Activated B cell treated with CpG ODN at 0.5 μM for 24 hours (primary cell): ENCODE data around the gene HLCS. TPM values are rescaled to one million over a fixed set of nuclear protein-coding genes. Genes with fewer than 3 reads are reported as not detected.
A peak's percentile ranks its signal among the peaks of the same experiment; 100 is the strongest.

Experiments
- ATAC-seq: fragments of 200-7000 bp; cut with Tn5 transposase; one replicate; pipeline ENCODE4 v1.10.0; 2021; ENCODE audit warnings: low read depth, mild to moderate bottlenecking, moderate library complexity
- CTCF ChIA-PET: fragments of 350-600 bp; sonication (Branson Sonifier 250); formaldehyde crosslinking; loops from one replicate; lab custom pipeline; 2021; ENCODE audit warnings: antibody characterized with exemption; lab: Charles Lee
- POLR2A ChIA-PET: fragments of 350-600 bp; sonication (Branson Sonifier 250); formaldehyde crosslinking; loops from one replicate; lab custom pipeline; 2021; ENCODE audit warnings: antibody characterized with exemption; lab: Charles Lee
- DNase-seq: peaks from one replicate; pipeline ENCODE4 v3.0.0; 2022
- H3K27ac Mint-ChIP-seq: one replicate; pipeline ENCODE4 v1.8.0; 2020; ENCODE audit warnings: mixed read lengths
- H3K27me3 Mint-ChIP-seq: one replicate; pipeline ENCODE4 v1.8.0; 2021; ENCODE audit warnings: mixed read lengths
- H3K36me3 Mint-ChIP-seq: one replicate; pipeline ENCODE4 v1.8.0; 2021; ENCODE audit warnings: low read depth, mixed read lengths
- H3K4me1 Mint-ChIP-seq: one replicate; pipeline ENCODE4 v1.8.0; 2021; ENCODE audit warnings: mixed read lengths
- H3K4me3 Mint-ChIP-seq: one replicate; pipeline ENCODE4 v1.8.0; 2020; ENCODE audit warnings: mild to moderate bottlenecking, mixed read lengths
- H3K9me3 Mint-ChIP-seq: one replicate; pipeline ENCODE4 v1.8.0; 2020; ENCODE audit warnings: mixed read lengths
- intact Hi-C: fragments of 100-400 bp; cut with micrococcal nuclease; formaldehyde crosslinking; loops from one replicate; pipeline ENCODE4 v1.15.1; 2024
- total RNA-seq: library from RNA; stranded (reverse); gene quantifications from 2 replicates; pipeline ENCODE4 v1.2.3, GENCODE V29; 2022
- TF ChIP-seq, protein P1 (sequence below): fragments of 200-600 bp; IDR thresholded peaks from one replicate; pipeline ENCODE4 v1.8.0; 2022; ENCODE audit warnings: antibody characterized with exemption, mild to moderate bottlenecking

HLCS gene
- total RNA-seq, 1 donor from 2014 or later: 10.6 TPM

DNA sequence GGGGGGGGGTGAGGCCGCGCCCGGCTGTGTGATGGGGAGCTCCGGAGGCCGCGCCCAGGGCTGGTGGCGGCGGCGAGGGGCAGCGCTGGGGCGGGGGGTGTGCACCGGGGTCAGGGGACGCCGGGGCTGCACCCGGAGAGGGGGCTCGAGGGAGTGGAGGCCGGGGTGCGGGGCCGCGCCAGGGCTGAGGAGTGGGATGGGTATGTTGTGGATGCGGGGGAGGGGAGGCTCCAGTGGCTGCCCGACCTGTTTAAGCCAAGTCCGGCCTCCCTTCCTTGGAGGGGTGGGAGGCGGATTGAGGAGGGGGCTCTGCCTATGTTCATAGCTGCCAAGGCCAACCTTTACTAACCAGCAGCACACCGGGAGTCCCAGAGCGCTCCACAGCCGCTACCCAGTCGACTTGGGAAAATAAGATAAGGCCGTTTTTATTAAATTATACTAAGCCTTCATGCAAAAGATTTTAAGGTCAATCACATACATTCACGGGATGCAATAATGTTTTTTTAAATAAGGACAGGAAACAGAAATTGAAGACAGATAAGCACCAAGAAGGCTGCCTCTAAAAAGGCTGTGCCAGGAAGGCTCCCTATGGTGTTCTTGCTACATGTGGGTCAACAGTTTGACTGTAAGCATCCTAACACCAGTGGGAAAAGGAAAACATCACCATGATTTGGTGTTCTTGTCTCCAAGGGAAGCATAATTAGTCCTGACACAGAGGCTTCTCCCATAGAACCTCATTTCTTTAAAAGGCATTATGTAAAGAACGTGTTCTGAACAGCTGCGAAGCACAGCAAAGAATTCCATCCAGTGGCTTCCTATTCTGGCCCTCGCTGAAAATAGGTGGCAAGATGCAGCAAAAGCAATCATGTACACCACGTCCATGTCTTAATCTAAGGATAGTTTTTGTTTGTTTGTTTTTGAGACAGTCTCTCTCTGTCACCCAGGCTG, 626 bp upstream of the HLCS start:
- ATAC-seq (no peak), DNase-seq (no peak)
- peaks cover 20% of the 10 kb centered on the region for H3K4me1 Mint-ChIP-seq
- ChIA-PET POLR2A (interaction anchor here (2.2 to 2.7 kb wide), 2 partner anchors 10 to 22 kb away, joined by 15 to 16 read pairs; no protein-coding TSS in a partner anchor), CTCF (interaction anchor here (1.0 to 3.9 kb wide), 3 partner anchors 9 to 23 kb away, joined by 3 to 24 read pairs (median 16); no protein-coding TSS in a partner anchor)
- H3K36me3 Mint-ChIP-seq: no peaks in the 10 kb centered on the region
- H3K27ac Mint-ChIP-seq: peak overlapping the region; percentile 74
- H3K9me3 Mint-ChIP-seq: no peaks in the 10 kb centered on the region
- peak overlapping the region; percentile 81 for H3K4me3 Mint-ChIP-seq
- intact Hi-C loops: loop anchor here (1.0 to 5.0 kb wide), 6 partner anchors 22 to 595 kb away; partner anchors contain the start of genes DYRK1A, PIGP, TTC3 and VPS26C
- TF ChIP-seq, protein P1, sequence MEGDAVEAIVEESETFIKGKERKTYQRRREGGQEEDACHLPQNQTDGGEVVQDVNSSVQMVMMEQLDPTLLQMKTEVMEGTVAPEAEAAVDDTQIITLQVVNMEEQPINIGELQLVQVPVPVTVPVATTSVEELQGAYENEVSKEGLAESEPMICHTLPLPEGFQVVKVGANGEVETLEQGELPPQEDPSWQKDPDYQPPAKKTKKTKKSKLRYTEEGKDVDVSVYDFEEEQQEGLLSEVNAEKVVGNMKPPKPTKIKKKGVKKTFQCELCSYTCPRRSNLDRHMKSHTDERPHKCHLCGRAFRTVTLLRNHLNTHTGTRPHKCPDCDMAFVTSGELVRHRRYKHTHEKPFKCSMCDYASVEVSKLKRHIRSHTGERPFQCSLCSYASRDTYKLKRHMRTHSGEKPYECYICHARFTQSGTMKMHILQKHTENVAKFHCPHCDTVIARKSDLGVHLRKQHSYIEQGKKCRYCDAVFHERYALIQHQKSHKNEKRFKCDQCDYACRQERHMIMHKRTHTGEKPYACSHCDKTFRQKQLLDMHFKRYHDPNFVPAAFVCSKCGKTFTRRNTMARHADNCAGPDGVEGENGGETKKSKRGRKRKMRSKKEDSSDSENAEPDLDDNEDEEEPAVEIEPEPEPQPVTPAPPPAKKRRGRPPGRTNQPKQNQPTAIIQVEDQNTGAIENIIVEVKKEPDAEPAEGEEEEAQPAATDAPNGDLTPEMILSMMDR: no peak
- no peaks in the 10 kb centered on the region for H3K27me3 Mint-ChIP-seq

DNA sequence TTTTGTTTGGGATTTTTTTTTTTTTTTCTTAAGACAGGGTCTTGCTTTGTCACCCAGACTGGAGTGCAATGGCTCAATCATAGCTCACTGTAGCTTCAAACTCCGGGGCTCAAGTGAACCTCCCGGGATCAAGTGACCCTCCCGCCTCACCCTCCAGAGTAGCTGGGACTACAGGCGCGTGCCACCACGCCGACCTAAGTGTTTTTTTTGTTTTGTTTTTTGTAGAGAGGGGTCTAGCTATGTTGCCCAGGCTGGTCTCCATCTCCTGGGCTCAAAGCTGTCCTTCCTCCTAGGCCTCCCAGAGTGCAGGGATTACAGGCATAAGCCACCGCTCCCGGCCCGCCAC, 776 bp downstream of the HLCS start:
- ChIA-PET CTCF (interaction anchor here (1.5 to 3.9 kb wide), 3 partner anchors 11 to 25 kb away, joined by 4 to 24 read pairs (median 16); no protein-coding TSS in a partner anchor), POLR2A (interaction anchor here (0.7 to 2.7 kb wide), 5 partner anchors 11 to 190 kb away, joined by 3 to 16 read pairs (median 7); no protein-coding TSS in a partner anchor)
- H3K4me1 Mint-ChIP-seq: peaks cover 20% of the 10 kb centered on the region

DNA sequence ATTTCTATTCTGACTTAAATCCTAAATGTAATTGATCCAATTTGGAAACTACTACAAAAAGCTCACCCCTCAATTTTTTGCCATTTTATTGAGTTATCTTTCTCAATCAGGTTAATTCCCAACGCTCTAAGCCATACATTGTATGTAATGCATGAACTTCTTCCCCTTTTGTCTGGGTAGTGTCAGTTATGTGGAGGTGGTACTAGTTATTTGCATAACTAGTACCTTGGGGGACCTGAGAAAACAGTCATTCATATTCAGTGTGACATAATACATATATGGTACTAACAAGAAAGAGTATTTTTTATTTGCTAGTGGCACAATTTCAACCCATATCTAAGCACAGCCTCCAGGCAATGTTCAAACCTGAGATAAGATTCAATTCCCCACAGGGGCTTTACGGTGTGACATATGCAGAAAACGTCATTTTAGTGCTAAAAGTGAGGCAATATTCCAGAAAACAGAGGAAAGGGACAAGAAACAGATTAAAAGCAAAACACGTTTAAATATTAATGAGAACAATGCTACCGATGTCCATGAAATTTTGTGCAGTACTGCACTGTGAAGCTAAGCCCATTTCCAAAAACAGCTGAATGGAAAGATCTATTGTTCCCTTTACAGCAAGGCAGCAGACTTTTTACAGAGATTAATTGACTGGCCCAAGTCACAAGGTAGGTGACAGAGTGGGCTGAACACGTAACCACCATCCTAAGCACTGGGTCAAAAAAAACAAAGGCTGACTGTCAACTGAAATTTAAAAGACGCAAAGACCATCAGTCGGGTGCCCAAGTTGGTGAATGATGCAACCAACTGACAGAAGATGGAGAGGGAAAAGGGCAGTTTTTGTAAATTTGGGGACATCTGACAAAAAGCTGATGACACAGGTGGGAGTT, 1.4 kb downstream of the HLCS start:
- POLR2A ChIA-PET: interaction anchor here (0.7 to 2.7 kb wide), 5 partner anchors 12 to 190 kb away, joined by 3 to 16 read pairs (median 7); no protein-coding TSS in a partner anchor
- peak overlapping the region; percentile 80 for H3K27ac Mint-ChIP-seq
- intact Hi-C loops: loop anchor here (5.0 kb wide), 2 partner anchors 402 to 597 kb away; partner anchors contain the start of gene DYRK1A
- H3K27me3 Mint-ChIP-seq: no peaks in the 10 kb centered on the region
- DNase-seq (no peak), ATAC-seq (no peak)
- H3K4me1 Mint-ChIP-seq: peaks cover 20% of the 10 kb centered on the region
- TF ChIP-seq, protein P1: no peak
- H3K9me3 Mint-ChIP-seq: no peaks in the 10 kb centered on the region
- H3K4me3 Mint-ChIP-seq: peak overlapping the region; percentile 85
- peaks cover 7% of the 10 kb centered on the region for H3K36me3 Mint-ChIP-seq
- CTCF ChIA-PET: interaction anchor here (1.5 to 3.9 kb wide), 3 partner anchors 11 to 25 kb away, joined by 4 to 24 read pairs (median 16); no protein-coding TSS in a partner anchor

More for the DNA sequence above, 776 bp downstream of the HLCS start:
- H3K27me3 Mint-ChIP-seq: no peaks in the 10 kb centered on the region
- TF ChIP-seq, protein P1: no peak
- H3K4me3 Mint-ChIP-seq: peak overlapping the region; percentile 85
- ATAC-seq (no peak), DNase-seq (no peak)
- H3K27ac Mint-ChIP-seq: peak overlapping the region; percentile 80
- no peaks in the 10 kb centered on the region for H3K9me3 Mint-ChIP-seq
- H3K36me3 Mint-ChIP-seq: peaks cover 4% of the 10 kb centered on the region
- intact Hi-C loops: loop anchor here (1.0 to 5.0 kb wide), 6 partner anchors 24 to 597 kb away; partner anchors contain the start of genes DYRK1A, PIGP, TTC3 and VPS26C

DNA sequence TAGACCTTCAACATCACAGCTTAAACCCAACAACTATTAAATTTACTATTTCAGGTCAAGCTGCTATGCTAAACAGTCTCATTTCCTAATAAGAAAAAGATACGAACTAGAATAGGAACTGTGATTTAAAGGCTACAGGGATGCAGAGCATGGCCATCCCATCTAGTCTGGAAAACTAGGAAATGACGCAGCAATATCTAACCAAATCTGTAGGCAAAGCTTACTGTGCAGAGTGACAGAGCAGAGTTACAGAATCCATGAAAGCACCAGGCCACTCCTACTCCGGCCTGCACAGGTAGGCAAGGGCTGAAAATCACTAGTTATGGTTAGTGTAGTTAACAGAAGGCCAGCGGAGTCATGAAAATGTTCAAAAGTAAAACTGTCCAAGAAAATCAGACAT, 2.1 kb downstream of the HLCS start:
- Mint-ChIP-seq H3K27me3 (no peaks in the 10 kb centered on the region), H3K9me3 (no peaks in the 10 kb centered on the region), H3K4me3 (no peak overlapping the region), H3K4me1 (peaks cover 20% of the 10 kb centered on the region), H3K27ac (no peak overlapping the region), H3K36me3 (peaks cover 7% of the 10 kb centered on the region)
- ChIA-PET POLR2A (no interaction called here), CTCF (interaction anchor here (3.9 kb wide), 1 partner anchor 26 kb away, joined by 24 read pairs; no protein-coding TSS in a partner anchor)
- intact Hi-C loops: no loop called here
- no peak for DNase-seq
- TF ChIP-seq, protein P1: no peak
- ATAC-seq: no peak
